Gastrocnemius medialis (tissue), 4 donors: Measurements from ENCODE around the gene SLC5A10.

Experiments
- POLR2A ChIP-seq, 2 donors: fragments of 450-650 bp; IDR thresholded peaks; one replicate each; pipeline ENCODE4 v1.6.1; 2017; ENCODE audit warnings: antibody characterized with exemption in 2 of 2, mild to moderate bottlenecking in 2 of 2, moderate library complexity in 2 of 2
- TF ChIP-seq, protein P1 (sequence below), 5 experiments: fragments of 450-650 bp in 3 of 5; fragments of 200-600 bp in 2 of 5; sonication (generic) in 2 of 5; IDR thresholded peaks in 4 of 5; conservative IDR thresholded peaks in 1 of 5; 1 replicate in 4 of 5; 2 replicates in 1 of 5; pipeline ENCODE4 v1.5.1; 2016 to 2019; ENCODE audit warnings: antibody characterized with exemption in 5 of 5, mild to moderate bottlenecking in 3 of 5, moderate library complexity in 3 of 5

DNA sequence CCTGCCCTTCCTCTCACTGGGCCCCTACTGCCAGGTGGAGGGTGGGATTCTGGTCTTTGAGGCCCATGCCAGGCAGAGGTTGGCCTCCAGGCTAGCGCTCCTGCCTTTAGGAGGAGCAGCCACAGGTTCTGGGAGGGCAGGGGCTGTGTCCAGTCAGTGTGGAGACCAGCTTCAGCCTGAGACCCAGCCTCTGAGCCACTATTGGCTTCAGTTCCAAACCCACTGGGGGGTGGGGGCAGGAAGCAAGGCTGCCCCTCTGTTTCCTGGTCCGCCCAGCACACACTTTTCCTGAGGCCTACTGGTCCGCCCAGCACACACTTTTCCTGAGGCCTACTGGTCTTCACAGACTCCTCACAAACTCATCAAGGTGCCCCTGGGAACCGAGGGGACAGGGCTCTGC, 16.4 kb downstream of the SLC5A10 start:
- TF ChIP-seq, protein P1, sequence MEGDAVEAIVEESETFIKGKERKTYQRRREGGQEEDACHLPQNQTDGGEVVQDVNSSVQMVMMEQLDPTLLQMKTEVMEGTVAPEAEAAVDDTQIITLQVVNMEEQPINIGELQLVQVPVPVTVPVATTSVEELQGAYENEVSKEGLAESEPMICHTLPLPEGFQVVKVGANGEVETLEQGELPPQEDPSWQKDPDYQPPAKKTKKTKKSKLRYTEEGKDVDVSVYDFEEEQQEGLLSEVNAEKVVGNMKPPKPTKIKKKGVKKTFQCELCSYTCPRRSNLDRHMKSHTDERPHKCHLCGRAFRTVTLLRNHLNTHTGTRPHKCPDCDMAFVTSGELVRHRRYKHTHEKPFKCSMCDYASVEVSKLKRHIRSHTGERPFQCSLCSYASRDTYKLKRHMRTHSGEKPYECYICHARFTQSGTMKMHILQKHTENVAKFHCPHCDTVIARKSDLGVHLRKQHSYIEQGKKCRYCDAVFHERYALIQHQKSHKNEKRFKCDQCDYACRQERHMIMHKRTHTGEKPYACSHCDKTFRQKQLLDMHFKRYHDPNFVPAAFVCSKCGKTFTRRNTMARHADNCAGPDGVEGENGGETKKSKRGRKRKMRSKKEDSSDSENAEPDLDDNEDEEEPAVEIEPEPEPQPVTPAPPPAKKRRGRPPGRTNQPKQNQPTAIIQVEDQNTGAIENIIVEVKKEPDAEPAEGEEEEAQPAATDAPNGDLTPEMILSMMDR (IDR thresholded peaks at IDR 0.05 in 4 of 5, conservative IDR thresholded peaks at IDR 0.05 in 1 of 5) = no peak
- TF ChIP-seq POLR2A (IDR thresholded peaks at IDR 0.05) = no peak
